ENCODE data around the gene PNMT.

- TF ChIP-seq CTCF (IDR thresholded peaks at IDR 0.05; ENCODE audit: extremely low read depth in 1 of 2, insufficient read depth in 1 of 2, low read depth in 1 of 2, low read length in 2 of 2) (no peak), POLR2AphosphoS5 (IDR thresholded peaks at IDR 0.05; ENCODE audit: insufficient read depth, low read depth, low read length) (no peak), MYC (IDR thresholded peaks at IDR 0.05; ENCODE audit: low read depth, low read length) (no peak), POLR2A (IDR thresholded peaks at IDR 0.05; ENCODE audit: low read depth, low read length) (no peak), EZH2 (IDR thresholded peaks at IDR 0.05; ENCODE audit: borderline replicate concordance, low read depth, low read length, severe bottlenecking) (no peak), JUN (IDR thresholded peaks at IDR 0.05; ENCODE audit: borderline replicate concordance, insufficient read depth, insufficient read length, low read depth) (no peak), FOS (IDR thresholded peaks at IDR 0.05; ENCODE audit: borderline replicate concordance, insufficient read depth, low read length) (no peak), MAX (IDR thresholded peaks at IDR 0.05; ENCODE audit: insufficient read depth, insufficient read length) (no peak)
Observed at GRCh38 chr17:39666601-39667261, 1.5 kb upstream of the PNMT start.

Data from endothelial cell of umbilical vein (primary cell).